ENCODE results near the gene TMCC1. TPM values are rescaled to one million over a fixed set of nuclear protein-coding genes. Genes with fewer than 3 reads are reported as not detected.

TMCC1 gene
- total and polyA plus RNA-seq, 9 donors = 13.2 to 57.2 (median 42.4) TPM

DNA sequence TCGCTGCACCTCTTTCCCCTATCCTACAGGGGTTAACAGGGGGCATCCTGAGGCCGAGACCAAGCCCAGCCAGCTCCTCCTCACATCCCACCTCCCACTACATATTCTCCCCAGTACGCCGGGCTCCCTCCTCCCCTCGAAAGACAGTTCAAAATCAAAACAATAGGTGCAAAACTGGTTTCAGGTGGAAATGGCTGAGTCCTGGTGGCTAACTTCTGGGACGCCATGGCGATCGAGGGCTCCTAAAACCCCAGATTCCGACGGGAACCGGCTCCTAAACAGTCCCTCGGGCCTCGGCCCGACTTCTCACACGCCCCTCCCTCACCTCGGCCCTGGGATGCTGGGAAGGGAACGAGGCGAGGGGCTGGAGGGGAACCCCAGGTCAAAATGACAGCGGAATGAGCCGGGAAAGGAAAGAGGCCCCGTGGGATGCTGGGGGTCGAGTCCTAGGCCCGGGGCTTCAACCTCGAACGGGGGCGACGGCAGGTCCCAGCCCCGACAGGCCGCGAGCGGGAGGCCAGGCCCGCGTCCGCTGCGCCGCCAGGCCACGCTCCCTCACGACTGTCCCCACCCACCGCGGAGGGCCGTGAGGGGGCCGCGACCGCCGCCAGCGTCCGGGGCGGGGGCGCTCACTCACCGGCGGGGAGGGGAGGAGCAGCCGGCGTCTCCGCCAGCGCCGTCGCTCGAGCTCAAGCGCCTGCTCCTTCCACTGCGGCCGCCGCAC, 492 bp downstream of the TMCC1 start:
- no peak for TF ChIP-seq EP300 (IDR thresholded peaks at IDR 0.05)
- peak; percentile 46 for TF ChIP-seq POLR2A (IDR thresholded peaks at IDR 0.05)
- H3K27me3 ChIP-seq = no peaks in the 10 kb centered on the region
- H3K9me3 ChIP-seq = no peaks in the 10 kb centered on the region
- H3K4me1 ChIP-seq (ENCODE audit: insufficient read depth) = peaks cover 7% of the 10 kb centered on the region
- peak overlapping the region; percentile 86 for H3K4me3 ChIP-seq
- peak in 3 of 5 donors; percentile 58 to 68 (median 63) for DNase-seq
- no peaks in the 10 kb centered on the region for H3K36me3 ChIP-seq
- peak overlapping the region; percentile 86 to 88 for H3K27ac ChIP-seq
- intact Hi-C loops (cut with DNase I) = no loop called here
- WGBS, 3 donors = 0 to 1% (median 0%) methylated on average over 37 to 53 of the region's 62 CpGs

DNA sequence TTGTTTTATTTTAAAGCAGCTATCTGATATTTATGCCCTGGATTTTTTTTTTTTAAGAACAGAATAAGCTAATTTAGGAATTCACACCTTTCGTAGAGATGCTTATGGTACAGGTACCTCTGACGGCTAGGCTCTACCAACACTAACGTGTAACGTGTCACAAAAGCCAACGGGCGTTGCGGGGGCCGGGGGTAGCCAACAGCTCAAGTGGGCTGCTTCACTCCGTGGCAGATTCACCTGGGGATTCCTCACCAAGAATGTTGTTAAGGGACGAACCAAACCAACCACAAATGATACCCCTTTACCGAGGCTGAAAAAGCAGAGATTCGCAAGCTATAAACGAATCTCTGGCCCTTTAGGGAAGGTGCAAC, 1.0 kb downstream of the TMCC1 start:
- DNase-seq = peak in 1 of 5 donors; percentile 23
- TF ChIP-seq EP300 (IDR thresholded peaks at IDR 0.05) (no peak), POLR2A (IDR thresholded peaks at IDR 0.05) (no peak)
- TF ChIP-seq, protein P1, sequence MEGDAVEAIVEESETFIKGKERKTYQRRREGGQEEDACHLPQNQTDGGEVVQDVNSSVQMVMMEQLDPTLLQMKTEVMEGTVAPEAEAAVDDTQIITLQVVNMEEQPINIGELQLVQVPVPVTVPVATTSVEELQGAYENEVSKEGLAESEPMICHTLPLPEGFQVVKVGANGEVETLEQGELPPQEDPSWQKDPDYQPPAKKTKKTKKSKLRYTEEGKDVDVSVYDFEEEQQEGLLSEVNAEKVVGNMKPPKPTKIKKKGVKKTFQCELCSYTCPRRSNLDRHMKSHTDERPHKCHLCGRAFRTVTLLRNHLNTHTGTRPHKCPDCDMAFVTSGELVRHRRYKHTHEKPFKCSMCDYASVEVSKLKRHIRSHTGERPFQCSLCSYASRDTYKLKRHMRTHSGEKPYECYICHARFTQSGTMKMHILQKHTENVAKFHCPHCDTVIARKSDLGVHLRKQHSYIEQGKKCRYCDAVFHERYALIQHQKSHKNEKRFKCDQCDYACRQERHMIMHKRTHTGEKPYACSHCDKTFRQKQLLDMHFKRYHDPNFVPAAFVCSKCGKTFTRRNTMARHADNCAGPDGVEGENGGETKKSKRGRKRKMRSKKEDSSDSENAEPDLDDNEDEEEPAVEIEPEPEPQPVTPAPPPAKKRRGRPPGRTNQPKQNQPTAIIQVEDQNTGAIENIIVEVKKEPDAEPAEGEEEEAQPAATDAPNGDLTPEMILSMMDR (IDR thresholded peaks at IDR 0.05) = no peak
- Histone ChIP-seq H3K27ac (peak overlapping the region; percentile 86 to 88), H3K36me3 (no peaks in the 10 kb centered on the region), H3K27me3 (no peaks in the 10 kb centered on the region), H3K9me3 (no peaks in the 10 kb centered on the region), H3K4me1 (ENCODE audit: insufficient read depth) (peaks cover 7% of the 10 kb centered on the region), H3K4me3 (peak overlapping the region; percentile 86)
- intact Hi-C loops (cut with DNase I) = no loop called here
- WGBS, 3 donors = 18 to 24% (median 20%) methylated on average over 13 of the region's 13 CpGs

DNA sequence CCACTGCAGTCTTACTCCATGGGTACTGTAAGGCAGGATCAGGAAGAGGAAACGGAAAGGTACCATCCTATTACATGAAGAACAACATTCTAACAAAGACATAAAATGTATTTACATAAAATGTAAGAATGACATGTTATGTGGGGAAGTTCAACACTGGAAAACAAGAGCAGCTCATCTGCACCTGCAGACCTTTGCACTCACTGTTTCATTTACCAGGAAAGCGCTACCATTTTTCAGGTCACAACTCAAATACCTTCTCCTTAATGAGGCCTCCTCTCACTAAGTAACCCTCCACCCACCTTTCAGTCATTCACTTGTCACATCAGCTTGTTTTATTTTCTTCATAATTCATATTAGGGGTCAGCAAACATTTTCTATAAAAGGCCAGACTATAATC, 2.6 kb downstream of the TMCC1 start:
- Histone ChIP-seq H3K4me3 (no peak overlapping the region), H3K36me3 (no peaks in the 10 kb centered on the region), H3K4me1 (ENCODE audit: insufficient read depth) (peaks cover 7% of the 10 kb centered on the region), H3K27me3 (no peaks in the 10 kb centered on the region), H3K9me3 (no peaks in the 10 kb centered on the region), H3K27ac (no peak overlapping the region)
- intact Hi-C loops (cut with DNase I) = no loop called here
- no peak for DNase-seq
- 90 to 96% (median 94%) methylated on average over 2 of the region's 2 CpGs for WGBS, 3 donors
- TF ChIP-seq POLR2A (IDR thresholded peaks at IDR 0.05) = no peak
- no peak for TF ChIP-seq EP300 (IDR thresholded peaks at IDR 0.05)
- TF ChIP-seq, protein P1 (IDR thresholded peaks at IDR 0.05) = no peak

DNA sequence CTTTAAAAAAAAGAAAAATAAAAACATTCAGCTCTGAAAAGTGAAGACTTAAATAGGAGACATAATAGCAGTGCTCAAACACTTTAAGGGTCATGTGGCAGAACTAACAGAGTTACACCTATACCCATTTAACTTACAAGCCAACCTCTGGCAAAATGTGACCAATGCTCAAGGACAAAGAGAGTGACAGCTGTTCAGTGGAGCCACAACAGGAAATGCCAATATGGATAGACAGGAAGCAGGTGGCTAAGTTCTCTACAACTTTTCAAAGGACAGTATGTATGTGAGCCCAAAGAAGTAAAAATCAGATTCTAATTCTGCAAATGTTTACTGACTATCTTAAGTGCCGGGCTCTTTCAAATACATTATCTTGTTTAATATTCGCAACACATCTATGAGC, 3.4 kb downstream of the TMCC1 start:
- Histone ChIP-seq H3K36me3 (no peaks in the 10 kb centered on the region), H3K4me3 (no peak overlapping the region), H3K27ac (no peak overlapping the region), H3K9me3 (no peaks in the 10 kb centered on the region), H3K4me1 (ENCODE audit: insufficient read depth) (peaks cover 7% of the 10 kb centered on the region), H3K27me3 (no peaks in the 10 kb centered on the region)
- TF ChIP-seq POLR2A (IDR thresholded peaks at IDR 0.05) (no peak), EP300 (IDR thresholded peaks at IDR 0.05) (no peak)
- TF ChIP-seq, protein P1 (IDR thresholded peaks at IDR 0.05) = no peak
- intact Hi-C loops (cut with DNase I) = no loop called here
- WGBS, 3 donors = 81 to 97% (median 87%) methylated on average over 2 of the region's 2 CpGs
- DNase-seq = no peak

DNA sequence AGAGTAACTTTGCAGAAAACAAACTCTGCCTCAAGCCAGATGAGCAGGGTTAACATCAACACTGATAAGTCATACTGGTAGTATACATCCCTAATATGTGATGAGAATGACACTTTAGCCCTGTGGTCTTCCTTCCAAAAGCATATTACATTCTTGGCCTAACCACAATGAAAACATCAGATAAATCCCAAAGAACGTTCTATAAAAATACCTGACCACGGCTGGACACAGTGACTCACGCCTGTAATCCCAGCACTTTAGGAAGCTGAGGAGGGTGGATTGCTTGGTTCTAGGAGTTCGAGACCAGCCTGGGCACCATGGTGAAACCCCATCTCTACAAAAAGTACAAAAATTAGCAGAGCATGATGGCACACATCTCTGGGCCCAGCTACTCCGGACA, 4.7 kb downstream of the TMCC1 start:
- Histone ChIP-seq H3K27me3 (no peaks in the 10 kb centered on the region), H3K27ac (no peak overlapping the region), H3K9me3 (no peaks in the 10 kb centered on the region), H3K4me3 (no peak overlapping the region), H3K4me1 (ENCODE audit: insufficient read depth) (peaks cover 5% of the 10 kb centered on the region), H3K36me3 (no peaks in the 10 kb centered on the region)
- intact Hi-C loops (cut with DNase I) = no loop called here
- WGBS, 3 donors = 9 to 37% (median 12%) methylated on average over 5 of the region's 5 CpGs
- TF ChIP-seq, protein P1 (IDR thresholded peaks at IDR 0.05) = no peak
- TF ChIP-seq POLR2A (IDR thresholded peaks at IDR 0.05) = no peak
- TF ChIP-seq EP300 (IDR thresholded peaks at IDR 0.05) = no peak
- DNase-seq = peak in 2 of 5 donors; percentile 20 to 34
